Suprapubic skin (tissue), 4 donors: ENCODE results near the gene GALNT13.

ENCODE experiments used
- CTCF ChIP-seq, 2 donors: fragments of 200-600 bp in 1 of 2; fragments of 450-650 bp in 1 of 2; sonication (generic) in 1 of 2; IDR thresholded peaks; one replicate each; pipeline ENCODE4 v1.5.1; 2016 to 2019; ENCODE audit warnings: antibody characterized with exemption in 2 of 2, mild to moderate bottlenecking in 1 of 2, moderate library complexity in 1 of 2
- POLR2A ChIP-seq, 2 donors: fragments of 450-650 bp; IDR thresholded peaks; one replicate each; pipeline ENCODE4 v1.6.1; 2017; ENCODE audit warnings: antibody characterized with exemption in 2 of 2, mild to moderate bottlenecking in 2 of 2, moderate library complexity in 2 of 2
- POLR2AphosphoS5 ChIP-seq, 3 donors: sonication (generic); formaldehyde crosslinking; IDR thresholded peaks; one replicate each; pipeline ENCODE4 v1.6.1; 2017; ENCODE audit warnings: antibody characterized with exemption in 3 of 3

- no peak for TF ChIP-seq CTCF (IDR thresholded peaks at IDR 0.05)
- TF ChIP-seq POLR2AphosphoS5 (IDR thresholded peaks at IDR 0.05), result no peak
- TF ChIP-seq POLR2A (IDR thresholded peaks at IDR 0.05), result no peak
These were observed 324.0 kb downstream of the GALNT13 start for GRCh38 chr2:154195644-154196195.
